Endothelial cell of umbilical vein (primary cell): ENCODE measurements around the gene ACAT1. TPM values are rescaled to one million over a fixed set of nuclear protein-coding genes. Genes with fewer than 3 reads are reported as not detected.

Source experiments
- BruUV-seq: library from RNA; stranded (reverse); fragments of 400-500 nt; replicated peaks from 2 replicates; lab custom pipeline; 2021; lab: Mats Ljungman, UMichigan
- CTCF ChIA-PET: fragments of 300-600, 350-600 bp; sonication (Branson Sonifier 250); formaldehyde crosslinking; loops from one replicate; lab custom pipeline; 2021; ENCODE audit warnings: antibody characterized with exemption, inconsistent platforms; lab: Charles Lee
- POLR2A ChIA-PET: fragments of 300-600, 350-600 bp; sonication (Branson Sonifier 250); formaldehyde crosslinking; loops from one replicate; lab custom pipeline; 2021; ENCODE audit warnings: antibody characterized with exemption, inconsistent platforms; lab: Charles Lee
- DNase-seq: peaks from one replicate; pipeline ENCODE4 v3.0.0-alpha.2; 2011; ENCODE audit warnings: low read depth, low spot score
- FAIRE-seq: peaks from 2 replicates; lab custom pipeline; 2011; peaks lifted over from hg19 to GRCh38; lab: Jason Lieb, UNC
- H2AFZ ChIP-seq: 2 replicates; pipeline ENCODE4 v1.6.0; 2012; ENCODE audit warnings: low read depth, low read length, control low read depth, inconsistent platforms
- H3K27ac ChIP-seq: 2 replicates; pipeline ENCODE4 v1.5.1; 2011; ENCODE audit warnings: low read depth, mild to moderate bottlenecking, control low read depth, low read length, moderate library complexity; ENCODE audit not compliant: insufficient read depth
- H3K27me3 ChIP-seq, 2 experiments: 2 replicates each; pipeline versions ENCODE4 v1.6.0 to v1.6.1; 2011; ENCODE audit warnings: low read length in 2 of 2, mixed read lengths in 1 of 2; ENCODE audit not compliant: control insufficient read depth in 2 of 2, insufficient read depth in 2 of 2
- H3K36me3 ChIP-seq, 2 experiments: 2 replicates in 1 of 2; 3 replicates in 1 of 2; pipeline ENCODE4 v1.5.1; 2011; ENCODE audit warnings: low read length in 2 of 2, mild to moderate bottlenecking in 1 of 2, moderate library complexity in 1 of 2; ENCODE audit not compliant: control insufficient read depth in 2 of 2, insufficient read depth in 2 of 2; ENCODE audit errors: extremely low read depth in 1 of 2
- H3K4me1 ChIP-seq: 3 replicates; pipeline ENCODE4 v1.5.1; 2011; ENCODE audit warnings: mild to moderate bottlenecking, low read length; ENCODE audit not compliant: control insufficient read depth, insufficient read depth; ENCODE audit errors: extremely low read depth
- H3K4me2 ChIP-seq: 2 replicates; pipeline ENCODE4 v1.6.1; 2011; ENCODE audit warnings: low read length, control low read depth, mixed read lengths; ENCODE audit not compliant: insufficient read depth
- H3K4me3 ChIP-seq, 3 experiments: fragments of 200-600 bp in 1 of 3; sonication (generic), shearing (Covaris generic) in 1 of 3; replicated peaks in 1 of 3; 2 replicates each; pipeline ENCODE4 v1.5.1; 2011 to 2016; ENCODE audit warnings: control low read depth in 3 of 3, low read length in 3 of 3, mild to moderate bottlenecking in 2 of 3, inconsistent platforms in 1 of 3, low read depth in 1 of 3, moderate library complexity in 1 of 3; ENCODE audit not compliant: insufficient read depth in 1 of 3
- H3K79me2 ChIP-seq: 2 replicates; pipeline ENCODE4 v1.6.0; 2012; ENCODE audit warnings: low read length, inconsistent platforms; ENCODE audit not compliant: control insufficient read depth, insufficient read depth
- H3K9ac ChIP-seq: replicated peaks from 2 replicates; pipeline ENCODE3; 2011; ENCODE audit warnings: low read length, control low read depth; ENCODE audit not compliant: insufficient read depth; ENCODE audit errors: extremely low read depth
- H3K9me1 ChIP-seq: replicated peaks from 3 replicates; pipeline ENCODE4 v1.6.0; 2011; ENCODE audit warnings: mild to moderate bottlenecking, low read length; ENCODE audit not compliant: control insufficient read depth, insufficient read depth; ENCODE audit errors: extremely low read depth
- H3K9me3 ChIP-seq: replicated peaks from 2 replicates; pipeline ENCODE4 v1.5.1; 2012; ENCODE audit warnings: low read length, inconsistent platforms; ENCODE audit not compliant: control insufficient read depth, insufficient read depth
- H4K20me1 ChIP-seq: replicated peaks from 2 replicates; pipeline ENCODE3; 2011; ENCODE audit warnings: mild to moderate bottlenecking, low read length; ENCODE audit not compliant: control insufficient read depth, insufficient read depth; ENCODE audit errors: extremely low read depth
- JUN ChIP-seq: IDR thresholded peaks from 2 replicates; pipeline ENCODE4 v1.6.1; 2011; ENCODE audit warnings: borderline replicate concordance, low read depth; ENCODE audit not compliant: insufficient read length, insufficient read depth
- MYC ChIP-seq: IDR thresholded peaks from one replicate; pipeline ENCODE4 v1.6.1; 2011; ENCODE audit warnings: mild to moderate bottlenecking, low read depth, low read length
- POLR2A ChIP-seq: IDR thresholded peaks from 2 replicates; pipeline ENCODE4 v1.6.1; 2012; ENCODE audit warnings: low read depth, mild to moderate bottlenecking, control low read depth, low read length
- POLR2AphosphoS5 ChIP-seq: IDR thresholded peaks from 2 replicates; pipeline ENCODE4 v1.6.1; 2012; ENCODE audit warnings: low read depth, mild to moderate bottlenecking, control low read depth, low read length, moderate library complexity; ENCODE audit not compliant: insufficient read depth
- dilution Hi-C: fragments of 300-500 bp; cut with MboI; formaldehyde crosslinking; loops from one replicate; pipeline ENCODE4 v1.15.0; 2019; ENCODE audit warnings: low sequenced_read_pairs; ENCODE audit not compliant: extremely low pct_ligation_motif_present
- intact Hi-C: fragments of 100-400 bp; cut with micrococcal nuclease; formaldehyde crosslinking; loops from one replicate; pipeline ENCODE4 v1.10.0; 2022
- polyA plus RNA-seq, 4 experiments: library from polyadenylated mRNA; depleted of rRNA in 3 of 4; stranded (reverse) in 3 of 4; unstranded in 1 of 4; fragments of >200 nt; gene quantifications; 2 replicates each; pipeline versions ENCODE4 v1.2.1 to v1.2.3, GENCODE V29; 2011 to 2012; ENCODE audit warnings: missing spikeins in 1 of 4
- total RNA-seq: library from RNA; stranded (reverse); gene quantifications from 2 replicates; pipeline ENCODE4 v1.2.3, GENCODE V29; 2021
- TF ChIP-seq, protein P1 (sequence below), 2 donors: IDR thresholded peaks; 1 replicate in 1 of 2; 2 replicates in 1 of 2; pipeline ENCODE4 v1.5.1; 2011; ENCODE audit warnings: low read length in 2 of 2, mild to moderate bottlenecking in 2 of 2, moderate library complexity in 2 of 2, control low read depth in 1 of 2, inconsistent platforms in 1 of 2, low read depth in 1 of 2; ENCODE audit not compliant: insufficient read depth in 1 of 2; ENCODE audit errors: extremely low read depth in 1 of 2

The ACAT1 gene
- total and polyA plus RNA-seq, 2 donors (not counting 3 experiments of a cell fraction or from before 2014, with no cell fraction given): 36.8 to 59.9 TPM

DNA sequence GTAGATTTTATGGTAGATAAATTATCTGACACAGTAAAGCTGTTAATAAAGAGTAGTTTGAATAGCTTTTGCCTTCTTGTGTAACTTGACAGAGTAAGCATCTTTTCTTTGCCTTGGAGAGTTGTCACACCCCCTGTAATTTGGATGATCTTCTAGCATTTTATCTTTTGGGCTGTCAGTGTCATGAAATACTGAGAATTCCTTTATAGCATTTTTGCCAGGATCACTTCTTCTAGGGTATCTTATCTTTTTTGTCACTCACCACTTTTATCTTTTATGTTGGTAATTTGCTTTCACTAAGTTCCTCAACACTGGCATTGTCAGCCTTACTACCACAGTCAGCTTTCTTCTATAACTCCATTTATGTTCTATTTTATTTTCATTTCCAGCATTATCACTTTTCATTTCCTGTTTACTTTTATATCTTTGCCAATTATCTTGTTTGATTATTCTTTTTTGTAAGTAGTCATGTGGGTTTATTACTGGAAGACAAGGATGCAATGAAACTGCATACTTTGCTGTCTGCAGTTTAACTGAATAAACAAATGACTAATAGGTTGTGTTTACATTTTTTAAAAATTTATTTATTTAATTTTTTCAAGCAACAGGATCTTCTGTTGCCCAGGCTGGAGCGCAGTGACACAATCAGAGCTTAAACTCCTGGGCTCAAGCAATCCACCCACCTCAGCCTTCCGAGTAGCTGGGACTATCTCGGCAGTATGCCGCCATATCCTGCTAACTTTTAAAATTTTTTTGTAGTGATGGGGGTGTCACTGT, 28.1 kb upstream of the ACAT1 start:
- Histone ChIP-seq H3K27me3 (no peaks in the 10 kb centered on the region), H3K27ac (no peak overlapping the region), H3K4me3 (no peak overlapping the region), H3K9ac (no peak overlapping the region), H3K36me3 (peaks cover 8 to 9% of the 10 kb centered on the region in 2 experiments), H3K9me3 (no peaks in the 10 kb centered on the region), H3K79me2 (no peaks in the 10 kb centered on the region), H3K4me2 (no peak overlapping the region), H3K4me1 (peaks cover 4% of the 10 kb centered on the region), H2AFZ (no peak overlapping the region), H3K9me1 (no peaks in the 10 kb centered on the region), H4K20me1 (no peaks in the 10 kb centered on the region)
- DNase-seq: no peak
- CTCF ChIA-PET: interaction anchor here (1.0 to 1.3 kb wide), 2 partner anchors 10 to 94 kb away, joined by 3 to 4 read pairs; no protein-coding TSS in a partner anchor
- POLR2A ChIA-PET: no interaction called here
- BruUV-seq: no TSS peak
- intact Hi-C loops: no loop called here
- TF ChIP-seq POLR2AphosphoS5 (no peak), MYC (no peak), POLR2A (no peak), JUN (no peak)
- TF ChIP-seq, protein P1, sequence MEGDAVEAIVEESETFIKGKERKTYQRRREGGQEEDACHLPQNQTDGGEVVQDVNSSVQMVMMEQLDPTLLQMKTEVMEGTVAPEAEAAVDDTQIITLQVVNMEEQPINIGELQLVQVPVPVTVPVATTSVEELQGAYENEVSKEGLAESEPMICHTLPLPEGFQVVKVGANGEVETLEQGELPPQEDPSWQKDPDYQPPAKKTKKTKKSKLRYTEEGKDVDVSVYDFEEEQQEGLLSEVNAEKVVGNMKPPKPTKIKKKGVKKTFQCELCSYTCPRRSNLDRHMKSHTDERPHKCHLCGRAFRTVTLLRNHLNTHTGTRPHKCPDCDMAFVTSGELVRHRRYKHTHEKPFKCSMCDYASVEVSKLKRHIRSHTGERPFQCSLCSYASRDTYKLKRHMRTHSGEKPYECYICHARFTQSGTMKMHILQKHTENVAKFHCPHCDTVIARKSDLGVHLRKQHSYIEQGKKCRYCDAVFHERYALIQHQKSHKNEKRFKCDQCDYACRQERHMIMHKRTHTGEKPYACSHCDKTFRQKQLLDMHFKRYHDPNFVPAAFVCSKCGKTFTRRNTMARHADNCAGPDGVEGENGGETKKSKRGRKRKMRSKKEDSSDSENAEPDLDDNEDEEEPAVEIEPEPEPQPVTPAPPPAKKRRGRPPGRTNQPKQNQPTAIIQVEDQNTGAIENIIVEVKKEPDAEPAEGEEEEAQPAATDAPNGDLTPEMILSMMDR (IDR thresholded peaks at IDR 0.05; ENCODE audit: extremely low read depth in 1 of 2, insufficient read depth in 1 of 2, low read depth in 1 of 2, low read length in 2 of 2): no peak
- no peak for FAIRE-seq
- dilution Hi-C loops: no loop called here
